ENCODE measurements around the gene UPF3A.

GRCh38 chr13:114288157-114288591, 6.8 kb downstream of the UPF3A start:
- no peak for TF ChIP-seq CTCF (IDR thresholded peaks at IDR 0.05; ENCODE audit: low read length)
- TF ChIP-seq EZH2 (IDR thresholded peaks at IDR 0.05; ENCODE audit: borderline replicate concordance, low read length), result no peak

Measured in OCI-LY1 (cell line).